ENCODE results near the gene PSMC3. TPM values are rescaled to one million over a fixed set of nuclear protein-coding genes. Genes with fewer than 3 reads are reported as not detected.
A peak's percentile ranks its signal among the peaks of the same experiment; 100 is the strongest.
"Not testable (repeated sequence)": the region's sequence is repeated elsewhere in the genome, so short reads cannot be mapped to it uniquely, and the experiment has no call there.

Gene PSMC3
- total and polyA plus RNA-seq, 9 of the 15 experiments (the other 6 are each of a cell fraction or from before 2014, with no cell fraction given): 44.3 to 324 (median 240) TPM

DNA sequence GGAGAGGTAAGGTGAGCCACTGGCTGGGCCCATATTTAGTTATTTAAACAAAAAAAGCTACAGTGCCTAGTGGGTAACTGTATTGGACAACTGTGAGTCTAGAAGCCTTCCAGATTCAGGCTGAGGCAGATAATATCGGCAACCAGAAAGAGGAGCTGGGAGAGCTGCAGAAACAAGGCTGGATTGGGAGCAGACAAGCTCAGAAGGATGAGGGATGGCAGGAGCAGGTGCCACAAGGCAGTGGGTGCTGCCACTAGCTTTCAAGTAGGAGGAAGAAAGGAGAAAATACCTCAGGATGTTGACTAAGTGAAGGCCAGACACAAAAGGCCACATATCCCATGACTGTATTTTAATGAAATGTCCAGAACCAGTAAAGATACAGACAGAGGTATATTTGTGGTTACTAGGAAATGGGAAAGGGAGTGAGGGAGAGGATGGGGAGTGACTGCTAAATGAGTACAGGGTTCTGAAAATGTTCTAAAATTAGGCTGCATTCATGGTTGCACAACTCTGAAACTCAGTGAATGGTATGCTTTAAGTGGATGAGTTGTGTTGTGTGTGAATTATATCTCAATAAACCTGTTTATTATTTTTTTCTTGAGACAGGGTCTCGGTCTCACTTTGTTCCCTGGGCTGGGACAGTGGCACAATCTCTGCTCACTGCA lies 34.5 kb upstream of the PSMC3 start:
- Histone ChIP-seq H3K9me3 (replicated peaks; ENCODE audit: control insufficient read depth, insufficient read depth, low read depth, low read length) (no peaks in the 10 kb centered on the region), H3K27me3 (ENCODE audit: control insufficient read depth in 2 of 2, insufficient read depth in 2 of 2, low read length in 2 of 2) (no peaks in the 10 kb centered on the region; a peak in 1 of 5 replicates), H2AFZ (ENCODE audit: low read depth, low read length) (no peak overlapping the region), H3K4me3 (no peak overlapping the region), H3K9ac (ENCODE audit: insufficient read depth in 1 of 2, low read depth in 2 of 2, low read length in 2 of 2) (peak overlapping the region in 1 of 2 experiments; percentile 60; a peak in 1 of 4 replicates), H3K9me1 (ENCODE audit: control insufficient read depth, insufficient read depth, low read length) (no peaks in the 10 kb centered on the region), H4K20me1 (replicated peaks; ENCODE audit: control insufficient read depth, insufficient read depth, low read length) (no peaks in the 10 kb centered on the region), H3K4me1 (replicated peaks in 1 of 2; ENCODE audit: control insufficient read depth in 2 of 2, insufficient read depth in 2 of 2, low read length in 2 of 2) (no peaks in the 10 kb centered on the region; a peak in 1 of 5 replicates), H3K36me3 (ENCODE audit: control insufficient read depth, insufficient read depth, low read length) (peaks cover 31% of the 10 kb centered on the region), H3K4me2 (ENCODE audit: insufficient read depth, low read length) (no peak overlapping the region), H3K79me2 (ENCODE audit: control insufficient read depth, insufficient read depth, low read length) (no peaks in the 10 kb centered on the region), H3K27ac (ENCODE audit: extremely low read depth, low read depth, low read length) (no peak overlapping the region; the same call in 2 of the 3 replicates)
- DNase-seq (ENCODE audit: extremely low read depth in 1 of 4, low spot score in 3 of 4) (no peak), ATAC-seq (no peak), FAIRE-seq (no peak)
- ChIA-PET POLR2A (interaction anchor here (0.9 kb wide), 1 partner anchor 12 kb away, joined by 3 read pairs; the partner anchor contains the start of gene RAPSN), CTCF (ENCODE audit: low intra/inter-chr PET ratio) (no interaction called here)
- 83% methylated on average over 2 of the region's 2 CpGs for WGBS (ENCODE audit: insufficient coverage, low coverage, missing lambda C conversion rate)
- no peak for TF ChIP-seq ZNF780A (CRISPR knock-in tag; IDR thresholded peaks at IDR 0.05)
- peak; percentile 42; the same call in 1 of the 2 replicates for TF ChIP-seq POLR2AphosphoS2 (IDR thresholded peaks at IDR 0.05; ENCODE audit: low read length)
- BruUV-seq (replicated peaks): TSS peak; percentile 16
- intact Hi-C loops (cut with micrococcal nuclease): no loop called here
- in situ Hi-C loops (cut with MboI): no loop called here

DNA sequence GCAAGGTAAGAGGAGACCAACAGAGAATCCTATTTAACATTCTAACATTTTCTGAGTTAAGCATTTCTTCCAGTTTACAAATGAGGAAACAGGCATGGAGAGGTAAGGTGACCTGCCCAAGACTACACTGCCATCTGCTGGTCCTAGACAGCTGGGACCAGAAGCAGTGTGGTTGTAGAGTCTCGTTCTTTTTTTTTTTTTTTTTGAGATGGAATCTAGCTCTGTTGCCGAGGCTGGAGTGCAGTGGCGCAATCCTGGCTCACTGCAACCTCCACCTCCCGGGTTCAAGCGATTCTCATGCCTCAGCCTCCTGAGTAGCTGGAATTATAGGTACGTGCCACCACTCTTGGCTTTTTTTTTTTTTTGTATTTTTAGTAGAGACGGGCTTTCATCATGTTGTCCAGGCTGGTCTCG lies 28.0 kb upstream of the PSMC3 start:
- H3K4me3 ChIP-seq; H3K36me3 ChIP-seq (ENCODE audit: control insufficient read depth, insufficient read depth, low read length); in situ Hi-C loops (cut with MboI); BruUV-seq (replicated peaks); H3K9ac ChIP-seq (ENCODE audit: insufficient read depth in 1 of 2, low read depth in 2 of 2, low read length in 2 of 2); H3K27ac ChIP-seq (ENCODE audit: extremely low read depth, low read depth, low read length); H3K4me1 ChIP-seq (replicated peaks in 1 of 2; ENCODE audit: control insufficient read depth in 2 of 2, insufficient read depth in 2 of 2, low read length in 2 of 2); H4K20me1 ChIP-seq (replicated peaks; ENCODE audit: control insufficient read depth, insufficient read depth, low read length); H3K9me3 ChIP-seq (replicated peaks; ENCODE audit: control insufficient read depth, insufficient read depth, low read depth, low read length); H3K4me2 ChIP-seq (ENCODE audit: insufficient read depth, low read length); H3K79me2 ChIP-seq (ENCODE audit: control insufficient read depth, insufficient read depth, low read length); H3K27me3 ChIP-seq (ENCODE audit: control insufficient read depth in 2 of 2, insufficient read depth in 2 of 2, low read length in 2 of 2); H3K9me1 ChIP-seq (ENCODE audit: control insufficient read depth, insufficient read depth, low read length): not testable (repeated sequence)
- CTCF ChIA-PET (ENCODE audit: low intra/inter-chr PET ratio): interaction anchor here (0.7 to 1.2 kb wide), 5 partner anchors 78 to 221 kb away, joined by 3 to 5 read pairs (median 3); partner anchors contain the start of gene NR1H3
- FAIRE-seq (peak; percentile 94), DNase-seq (ENCODE audit: extremely low read depth in 1 of 4, low spot score in 3 of 4) (peak; percentile 61 to 87 (median 74)), ATAC-seq (peak; percentile 98)
- intact Hi-C loops (cut with micrococcal nuclease): loop anchor here (1.0 to 10.0 kb wide), 5 partner anchors 80 to 569 kb away; no protein-coding TSS in a partner anchor
- POLR2A ChIA-PET: interaction anchor here (0.6 to 1.8 kb wide), 4 partner anchors 11 to 206 kb away, joined by 4 to 7 read pairs (median 4); no protein-coding TSS in a partner anchor
- 21% methylated on average over 5 of the region's 8 CpGs for WGBS (ENCODE audit: insufficient coverage, low coverage, missing lambda C conversion rate)
- H2AFZ ChIP-seq (ENCODE audit: low read depth, low read length): peak overlapping the region; percentile 73
- TF ChIP-seq, protein P1, sequence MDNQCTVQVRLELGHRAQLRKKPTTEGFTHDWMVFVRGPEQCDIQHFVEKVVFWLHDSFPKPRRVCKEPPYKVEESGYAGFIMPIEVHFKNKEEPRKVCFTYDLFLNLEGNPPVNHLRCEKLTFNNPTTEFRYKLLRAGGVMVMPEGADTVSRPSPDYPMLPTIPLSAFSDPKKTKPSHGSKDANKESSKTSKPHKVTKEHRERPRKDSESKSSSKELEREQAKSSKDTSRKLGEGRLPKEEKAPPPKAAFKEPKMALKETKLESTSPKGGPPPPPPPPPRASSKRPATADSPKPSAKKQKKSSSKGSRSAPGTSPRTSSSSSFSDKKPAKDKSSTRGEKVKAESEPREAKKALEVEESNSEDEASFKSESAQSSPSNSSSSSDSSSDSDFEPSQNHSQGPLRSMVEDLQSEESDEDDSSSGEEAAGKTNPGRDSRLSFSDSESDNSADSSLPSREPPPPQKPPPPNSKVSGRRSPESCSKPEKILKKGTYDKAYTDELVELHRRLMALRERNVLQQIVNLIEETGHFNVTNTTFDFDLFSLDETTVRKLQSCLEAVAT (IDR thresholded peaks at IDR 0.05): 0 out of 4 replicates have a peak, but pooled peaks of 1 of the 2 experiments have one; percentile 15
- TF ChIP-seq ZNF263 (CRISPR knock-in tag; IDR thresholded peaks at IDR 0.05; ENCODE audit: borderline replicate concordance) (peak; percentile 42; the same call in 1 of the 2 replicates), CREM (IDR thresholded peaks at IDR 0.05; ENCODE audit: low read depth) (peak; percentile 60; the same call in 1 of the 2 replicates), XRCC5 (IDR thresholded peaks at IDR 0.05; ENCODE audit: low read depth, low read length) (0 out of 2 replicates have a peak, but pooled peaks have one; percentile 52), GATA2 (CRISPR knock-in tag; IDR thresholded peaks at IDR 0.05) (0 out of 2 replicates have a peak, but pooled peaks have one; percentile 32), SMARCA4 (IDR thresholded peaks at IDR 0.05) (peak; percentile 62; the same call in 1 of the 2 replicates)
